ENCODE data around the gene COL4A4. TPM values are rescaled to one million over a fixed set of nuclear protein-coding genes. Genes with fewer than 3 reads are reported as not detected.

Gene COL4A4
- total and polyA plus RNA-seq, 5 donors from 2014 or later = 0.02 to 0.13 (median 0.06) TPM; not detected in 2

DNA sequence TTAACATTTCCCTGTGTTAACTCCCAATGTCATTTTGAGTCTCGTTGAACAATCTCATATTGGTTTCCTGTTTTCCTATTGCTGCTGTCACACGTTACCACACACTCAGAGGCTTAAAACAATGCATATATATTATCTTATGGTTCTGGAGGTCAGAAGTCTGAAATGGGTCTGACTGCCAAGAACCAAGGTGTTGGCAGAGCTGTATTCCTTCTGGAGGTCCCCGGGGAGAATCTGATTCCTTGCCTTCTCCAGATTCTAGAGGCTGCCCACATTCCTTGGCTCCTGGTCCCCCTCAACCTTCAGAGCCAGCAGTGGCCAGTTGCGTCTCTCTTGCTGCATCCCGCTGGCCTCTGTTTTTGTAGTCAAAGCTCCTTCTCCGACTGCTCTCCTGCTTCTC is 17.5 kb downstream of the COL4A4 start:
- Histone ChIP-seq H3K27me3 (ENCODE audit: control insufficient read depth, insufficient read depth, low read length) (no peaks in the 10 kb centered on the region), H3K4me3 (ENCODE audit: low read depth, low read length) (no peak overlapping the region), H3K4me1 (ENCODE audit: control insufficient read depth, insufficient read depth, low read length, poor library complexity, severe bottlenecking) (no peaks in the 10 kb centered on the region), H3K9me3 (ENCODE audit: control insufficient read depth in 2 of 2, low read length in 2 of 2) (peaks cover 3 to 4% of the 10 kb centered on the region in 2 experiments), H3K27ac (ENCODE audit: insufficient read depth, low read length, poor library complexity, severe bottlenecking) (no peak overlapping the region), H3K36me3 (ENCODE audit: control insufficient read depth, insufficient read depth, low read length) (no peaks in the 10 kb centered on the region)
- no peak overlapping the region for H3K4me3 Mint-ChIP-seq
- no peak overlapping the region for H3K27ac Mint-ChIP-seq
- H3K4me1 Mint-ChIP-seq = no peaks in the 10 kb centered on the region
- no peak for ATAC-seq (ENCODE audit: low read depth in 2 of 2)
- H3K27me3 Mint-ChIP-seq = peaks cover 10% of the 10 kb centered on the region
- no peak for DNase-seq
- H3K36me3 Mint-ChIP-seq = no peaks in the 10 kb centered on the region
- peaks cover 0 to 5% (median 3%) of the 10 kb centered on the region in 7 donors for H3K9me3 Mint-ChIP-seq

DNA sequence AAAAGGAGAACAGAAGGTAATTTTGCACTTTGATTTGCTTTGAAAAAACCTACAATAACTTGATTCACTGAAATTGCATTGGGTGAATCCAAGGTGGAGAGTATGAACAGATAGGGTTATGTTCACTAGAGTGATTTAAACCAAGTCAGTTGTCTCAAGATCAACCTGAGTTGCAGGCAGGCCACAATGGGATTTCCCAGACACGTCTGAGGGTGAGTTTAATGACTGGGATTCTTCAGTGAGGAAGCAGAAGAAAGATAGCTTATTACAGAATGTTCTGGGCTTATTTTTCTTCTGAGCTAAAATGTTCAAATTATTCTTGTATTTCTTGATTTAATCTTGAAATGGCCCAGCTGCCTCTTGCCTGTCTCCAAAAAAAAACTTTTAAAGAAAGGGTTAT is 20.1 kb downstream of the COL4A4 start:
- Mint-ChIP-seq H3K4me3 (no peak overlapping the region), H3K27ac (no peak overlapping the region), H3K9me3 (peaks cover 0 to 4% (median 2%) of the 10 kb centered on the region in 7 donors), H3K36me3 (no peaks in the 10 kb centered on the region), H3K4me1 (no peaks in the 10 kb centered on the region), H3K27me3 (peaks cover 10% of the 10 kb centered on the region)
- H3K27me3 ChIP-seq (ENCODE audit: control insufficient read depth, insufficient read depth, low read length) = no peaks in the 10 kb centered on the region
- H3K4me1 ChIP-seq (ENCODE audit: control insufficient read depth, insufficient read depth, low read length, poor library complexity, severe bottlenecking) = no peaks in the 10 kb centered on the region
- H3K9me3 ChIP-seq (ENCODE audit: control insufficient read depth in 2 of 2, low read length in 2 of 2) = peaks cover 3 to 4% of the 10 kb centered on the region in 2 experiments
- no peak for DNase-seq
- no peaks in the 10 kb centered on the region for H3K36me3 ChIP-seq (ENCODE audit: control insufficient read depth, insufficient read depth, low read length)
- H3K27ac ChIP-seq (ENCODE audit: insufficient read depth, low read length, poor library complexity, severe bottlenecking) = no peak overlapping the region
- no peak for ATAC-seq (ENCODE audit: low read depth in 2 of 2)
- no peak overlapping the region for H3K4me3 ChIP-seq (ENCODE audit: low read depth, low read length)

DNA sequence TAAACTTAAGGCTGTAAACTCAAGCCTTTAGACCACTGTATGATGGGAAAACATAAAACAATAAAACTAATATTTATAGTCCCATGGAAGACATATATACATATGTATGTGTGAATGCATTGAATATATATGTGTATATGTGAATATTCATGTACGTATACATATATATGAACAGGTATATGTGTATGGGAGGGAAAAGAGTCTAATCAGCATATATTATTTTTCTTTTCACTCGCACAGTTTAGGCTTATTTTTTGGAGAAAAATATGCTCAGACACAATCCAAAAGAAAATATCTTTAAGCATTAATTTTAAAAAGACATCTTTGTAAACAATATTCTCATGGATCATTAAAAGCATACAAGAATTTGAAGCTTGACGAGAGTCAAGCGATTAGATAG is 22.7 kb downstream of the COL4A4 start:
- H3K4me1 Mint-ChIP-seq = no peaks in the 10 kb centered on the region
- no peaks in the 10 kb centered on the region for H3K4me1 ChIP-seq (ENCODE audit: control insufficient read depth, insufficient read depth, low read length, poor library complexity, severe bottlenecking)
- peaks cover 7% of the 10 kb centered on the region for H3K27me3 Mint-ChIP-seq
- H3K27me3 ChIP-seq (ENCODE audit: control insufficient read depth, insufficient read depth, low read length) = no peaks in the 10 kb centered on the region
- no peaks in the 10 kb centered on the region for H3K36me3 ChIP-seq (ENCODE audit: control insufficient read depth, insufficient read depth, low read length)
- H3K9me3 Mint-ChIP-seq = peaks cover 0 to 3% (median 0%) of the 10 kb centered on the region in 7 donors
- no peak for DNase-seq
- H3K27ac ChIP-seq (ENCODE audit: insufficient read depth, low read length, poor library complexity, severe bottlenecking) = no peak overlapping the region
- H3K4me3 Mint-ChIP-seq = no peak overlapping the region
- H3K9me3 ChIP-seq (ENCODE audit: control insufficient read depth in 2 of 2, low read length in 2 of 2) = no peaks in the 10 kb centered on the region
- no peaks in the 10 kb centered on the region for H3K36me3 Mint-ChIP-seq
- no peak for ATAC-seq (ENCODE audit: low read depth in 2 of 2)
- no peak overlapping the region for H3K4me3 ChIP-seq (ENCODE audit: low read depth, low read length)
- no peak overlapping the region for H3K27ac Mint-ChIP-seq

DNA sequence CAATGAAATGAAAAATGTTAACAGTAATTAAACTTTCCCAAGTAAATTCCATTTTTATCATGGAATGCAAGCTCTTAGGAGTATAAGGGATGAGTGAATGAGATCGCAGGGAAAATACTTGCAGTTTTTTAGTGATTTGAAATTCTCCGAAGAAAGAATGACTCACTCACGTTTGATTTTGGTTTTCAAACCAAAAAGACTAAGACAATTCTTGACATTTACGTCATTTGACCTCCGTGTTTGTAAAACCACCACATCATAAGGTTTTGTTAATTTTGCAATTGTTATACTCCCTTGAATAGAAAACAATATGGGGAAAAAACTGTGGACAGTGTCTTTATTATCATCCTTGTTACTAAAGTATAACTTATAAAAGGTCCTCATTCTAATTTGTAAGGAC is 29.4 kb downstream of the COL4A4 start:
- Mint-ChIP-seq H3K36me3 (no peaks in the 10 kb centered on the region), H3K27me3 (no peaks in the 10 kb centered on the region), H3K27ac (no peak overlapping the region), H3K4me1 (no peaks in the 10 kb centered on the region), H3K9me3 (peaks cover 0 to 2% (median 0%) of the 10 kb centered on the region in 7 donors), H3K4me3 (no peak overlapping the region)
- no peak overlapping the region for H3K4me3 ChIP-seq (ENCODE audit: low read depth, low read length)
- no peaks in the 10 kb centered on the region for H3K9me3 ChIP-seq (ENCODE audit: control insufficient read depth in 2 of 2, low read length in 2 of 2)
- DNase-seq = no peak
- ATAC-seq (ENCODE audit: low read depth in 2 of 2) = no peak
- no peak overlapping the region for H3K27ac ChIP-seq (ENCODE audit: insufficient read depth, low read length, poor library complexity, severe bottlenecking)
- no peaks in the 10 kb centered on the region for H3K36me3 ChIP-seq (ENCODE audit: control insufficient read depth, insufficient read depth, low read length)
- H3K27me3 ChIP-seq (ENCODE audit: control insufficient read depth, insufficient read depth, low read length) = no peaks in the 10 kb centered on the region
- no peaks in the 10 kb centered on the region for H3K4me1 ChIP-seq (ENCODE audit: control insufficient read depth, insufficient read depth, low read length, poor library complexity, severe bottlenecking)

DNA sequence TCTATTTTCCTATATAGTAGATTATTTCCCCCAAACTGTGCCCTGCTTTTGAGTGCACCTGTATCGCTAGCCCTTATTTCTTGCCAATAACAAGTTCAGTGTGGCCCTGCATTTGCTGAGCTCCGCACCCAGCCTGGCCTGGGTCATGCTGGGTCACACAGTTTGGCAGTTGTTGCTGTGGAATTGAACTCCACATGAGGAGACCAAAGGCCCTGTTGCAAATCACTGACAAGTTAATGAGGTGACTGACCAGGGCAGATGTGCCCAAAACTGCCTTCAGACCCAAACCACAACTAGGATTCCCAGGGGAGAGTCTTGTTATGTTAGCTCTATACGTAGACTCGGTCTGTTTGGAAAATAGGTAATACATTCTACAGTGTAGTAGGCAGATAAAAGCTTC is 31.0 kb downstream of the COL4A4 start:
- Histone ChIP-seq H3K4me1 (ENCODE audit: control insufficient read depth, insufficient read depth, low read length, poor library complexity, severe bottlenecking) (no peaks in the 10 kb centered on the region), H3K27ac (ENCODE audit: insufficient read depth, low read length, poor library complexity, severe bottlenecking) (no peak overlapping the region), H3K27me3 (ENCODE audit: control insufficient read depth, insufficient read depth, low read length) (peaks cover 2% of the 10 kb centered on the region), H3K4me3 (ENCODE audit: low read depth, low read length) (no peak overlapping the region), H3K9me3 (ENCODE audit: control insufficient read depth in 2 of 2, low read length in 2 of 2) (no peaks in the 10 kb centered on the region), H3K36me3 (ENCODE audit: control insufficient read depth, insufficient read depth, low read length) (no peaks in the 10 kb centered on the region)
- Mint-ChIP-seq H3K9me3 (peaks cover 0 to 2% (median 0%) of the 10 kb centered on the region in 7 donors), H3K4me3 (no peak overlapping the region), H3K27ac (no peak overlapping the region), H3K36me3 (no peaks in the 10 kb centered on the region), H3K27me3 (no peaks in the 10 kb centered on the region), H3K4me1 (no peaks in the 10 kb centered on the region)
- DNase-seq (no peak), ATAC-seq (ENCODE audit: low read depth in 2 of 2) (no peak)

DNA sequence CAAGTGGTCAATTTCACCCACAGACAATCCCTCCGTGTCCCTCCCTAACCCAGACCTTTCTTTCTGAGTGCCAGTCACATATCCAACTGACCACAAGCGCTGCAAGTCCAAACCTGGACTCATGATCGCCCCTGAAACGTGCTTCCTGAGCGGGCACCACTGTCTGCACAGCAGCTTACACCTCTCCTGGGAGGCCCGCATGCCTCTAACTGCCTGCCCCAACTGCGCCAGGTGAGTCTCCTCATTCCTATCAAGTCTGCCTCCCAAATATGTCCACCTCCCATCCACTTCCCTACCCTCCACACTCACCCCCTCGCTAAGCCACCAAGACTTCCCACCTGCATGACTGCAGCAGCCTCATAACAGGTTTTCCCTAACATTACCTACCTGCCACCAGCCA is 33.4 kb downstream of the COL4A4 start:
- ATAC-seq (ENCODE audit: low read depth in 2 of 2) (no peak), DNase-seq (no peak)
- Mint-ChIP-seq H3K9me3 (peaks cover 0 to 2% (median 0%) of the 10 kb centered on the region in 7 donors), H3K4me3 (no peak overlapping the region), H3K27ac (no peak overlapping the region), H3K4me1 (no peaks in the 10 kb centered on the region), H3K27me3 (no peaks in the 10 kb centered on the region), H3K36me3 (no peaks in the 10 kb centered on the region)
- H3K27me3 ChIP-seq (ENCODE audit: control insufficient read depth, insufficient read depth, low read length) = peaks cover 2% of the 10 kb centered on the region
- H3K4me1 ChIP-seq (ENCODE audit: control insufficient read depth, insufficient read depth, low read length, poor library complexity, severe bottlenecking) = no peaks in the 10 kb centered on the region
- no peak overlapping the region for H3K27ac ChIP-seq (ENCODE audit: insufficient read depth, low read length, poor library complexity, severe bottlenecking)
- no peak overlapping the region for H3K4me3 ChIP-seq (ENCODE audit: low read depth, low read length)
- no peaks in the 10 kb centered on the region for H3K36me3 ChIP-seq (ENCODE audit: control insufficient read depth, insufficient read depth, low read length)
- no peaks in the 10 kb centered on the region for H3K9me3 ChIP-seq (ENCODE audit: control insufficient read depth in 2 of 2, low read length in 2 of 2)

DNA sequence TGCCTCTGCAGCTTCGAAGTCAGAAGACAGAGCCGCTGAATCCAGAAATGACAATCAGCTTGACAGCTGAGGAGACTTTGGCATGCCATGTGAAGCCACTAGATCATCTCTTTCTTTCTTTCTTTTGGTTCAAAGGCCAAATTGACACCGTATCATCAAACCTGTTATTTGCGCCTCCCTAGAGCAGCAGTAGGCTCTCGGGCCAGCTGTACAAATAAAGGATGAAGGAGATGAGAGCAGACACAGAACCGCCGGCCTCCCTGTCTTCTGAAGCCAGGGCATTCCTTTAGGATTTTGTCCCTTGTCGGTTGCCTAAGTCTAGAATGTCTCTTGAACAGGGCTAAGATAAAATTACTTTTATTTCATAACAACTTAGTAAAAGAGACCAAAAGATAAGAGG is 36.8 kb downstream of the COL4A4 start:
- H3K27ac Mint-ChIP-seq = no peak overlapping the region
- no peak overlapping the region for H3K4me3 Mint-ChIP-seq
- H3K4me1 Mint-ChIP-seq = no peaks in the 10 kb centered on the region
- H3K36me3 Mint-ChIP-seq = no peaks in the 10 kb centered on the region
- no peak overlapping the region for H3K4me3 ChIP-seq (ENCODE audit: low read depth, low read length)
- DNase-seq (no peak), ATAC-seq (ENCODE audit: low read depth in 2 of 2) (no peak)
- peaks cover 2% of the 10 kb centered on the region for H3K27me3 ChIP-seq (ENCODE audit: control insufficient read depth, insufficient read depth, low read length)
- H3K36me3 ChIP-seq (ENCODE audit: control insufficient read depth, insufficient read depth, low read length) = no peaks in the 10 kb centered on the region
- H3K4me1 ChIP-seq (ENCODE audit: control insufficient read depth, insufficient read depth, low read length, poor library complexity, severe bottlenecking) = no peaks in the 10 kb centered on the region
- H3K27ac ChIP-seq (ENCODE audit: insufficient read depth, low read length, poor library complexity, severe bottlenecking) = no peak overlapping the region
- H3K9me3 Mint-ChIP-seq = peaks cover 0 to 2% (median 0%) of the 10 kb centered on the region in 7 donors
- no peaks in the 10 kb centered on the region for H3K9me3 ChIP-seq (ENCODE audit: control insufficient read depth in 2 of 2, low read length in 2 of 2)
- H3K27me3 Mint-ChIP-seq = no peaks in the 10 kb centered on the region

DNA sequence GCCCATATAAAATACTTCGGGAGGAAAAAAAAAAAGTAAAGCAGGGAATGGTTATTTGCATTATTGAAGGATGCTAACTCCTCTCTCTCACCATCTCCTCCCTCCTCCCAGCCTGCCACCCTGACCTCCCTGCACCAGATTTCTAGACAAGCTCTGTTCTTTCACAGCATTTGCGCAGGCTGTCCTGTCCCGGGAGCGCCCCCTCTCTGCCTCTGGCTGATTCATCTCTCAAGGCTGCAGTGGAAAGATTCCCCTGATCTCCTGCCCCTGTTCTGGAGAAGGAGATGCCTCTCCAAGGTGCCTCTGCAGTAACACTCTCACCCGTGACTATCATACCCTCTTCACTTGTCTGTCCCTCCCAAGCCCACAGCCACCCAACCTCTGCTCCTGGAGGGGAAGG is 38.5 kb downstream of the COL4A4 start:
- no peak overlapping the region for H3K4me3 ChIP-seq (ENCODE audit: low read depth, low read length)
- Mint-ChIP-seq H3K4me3 (no peak overlapping the region), H3K9me3 (peaks cover 0 to under 1% (median 0%) of the 10 kb centered on the region in 7 donors), H3K36me3 (no peaks in the 10 kb centered on the region), H3K4me1 (no peaks in the 10 kb centered on the region), H3K27ac (no peak overlapping the region), H3K27me3 (no peaks in the 10 kb centered on the region)
- no peak for ATAC-seq (ENCODE audit: low read depth in 2 of 2)
- no peak for DNase-seq
- no peaks in the 10 kb centered on the region for H3K9me3 ChIP-seq (ENCODE audit: control insufficient read depth in 2 of 2, low read length in 2 of 2)
- no peaks in the 10 kb centered on the region for H3K4me1 ChIP-seq (ENCODE audit: control insufficient read depth, insufficient read depth, low read length, poor library complexity, severe bottlenecking)
- H3K27me3 ChIP-seq (ENCODE audit: control insufficient read depth, insufficient read depth, low read length) = peaks cover 2% of the 10 kb centered on the region
- no peaks in the 10 kb centered on the region for H3K36me3 ChIP-seq (ENCODE audit: control insufficient read depth, insufficient read depth, low read length)
- H3K27ac ChIP-seq (ENCODE audit: insufficient read depth, low read length, poor library complexity, severe bottlenecking) = no peak overlapping the region
